ENCODE data around the gene EHBP1.

DNA sequence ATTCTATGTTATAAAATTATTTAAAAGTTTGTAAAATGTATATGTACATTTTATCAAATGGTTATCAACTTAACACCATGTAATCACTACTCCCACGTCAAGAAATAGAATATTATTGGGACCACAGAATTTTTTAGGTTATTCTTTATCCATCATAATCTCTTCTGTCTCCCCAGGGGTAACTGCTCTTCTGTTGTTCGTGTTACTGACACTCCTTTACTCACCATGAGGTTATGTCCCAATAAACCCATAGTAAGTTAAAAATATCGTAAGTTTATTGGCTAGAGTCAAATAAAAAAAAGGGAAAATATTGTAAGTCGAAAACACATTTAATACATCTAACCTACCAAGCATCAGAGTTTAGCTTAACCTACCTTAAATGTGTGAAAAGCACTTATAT lies 359.1 kb downstream of the EHBP1 start:
- no peak for TF ChIP-seq POLR2AphosphoS5 (IDR thresholded peaks at IDR 0.05; ENCODE audit: insufficient read depth, low read depth, low read length)
- TF ChIP-seq POLR2A (IDR thresholded peaks at IDR 0.05; ENCODE audit: low read depth, low read length) = no peak
- no peak for TF ChIP-seq CTCF (IDR thresholded peaks at IDR 0.05; ENCODE audit: extremely low read depth in 1 of 2, insufficient read depth in 1 of 2, low read depth in 1 of 2, low read length in 2 of 2)
- no peak for TF ChIP-seq EZH2 (IDR thresholded peaks at IDR 0.05; ENCODE audit: borderline replicate concordance, low read depth, low read length, severe bottlenecking)
- no peak for TF ChIP-seq MAX (IDR thresholded peaks at IDR 0.05; ENCODE audit: insufficient read depth, insufficient read length)
